ENCODE measurements around the gene EML6. TPM values are rescaled to one million over a fixed set of nuclear protein-coding genes. Genes with fewer than 3 reads are reported as not detected.

Gene EML6
- total RNA-seq, 4 donors from 2014 or later = 0.62 to 1.5 (median 1.1) TPM

GRCh38 chr2:54787270-54787669, 63.8 kb downstream of the EML6 start:
- H3K27me3 ChIP-seq = no peaks in the 10 kb centered on the region
- no peak overlapping the region for H3K4me3 ChIP-seq
- H3K9me3 ChIP-seq = no peaks in the 10 kb centered on the region
- no peak for ATAC-seq
- H3K27ac ChIP-seq = no peak overlapping the region
- H3K36me3 ChIP-seq = no peaks in the 10 kb centered on the region
- TF ChIP-seq EP300 (IDR thresholded peaks at IDR 0.05) (no peak), CTCF (IDR thresholded peaks at IDR 0.05) (no peak), POLR2A (IDR thresholded peaks at IDR 0.05) (no peak), POLR2AphosphoS5 (IDR thresholded peaks at IDR 0.05) (no peak)
- WGBS, 2 donors (ENCODE audit: low coverage in 1 of 2) = 78 to 92% methylated on average over 4 of the region's 4 CpGs
- H3K4me1 ChIP-seq = no peaks in the 10 kb centered on the region

GRCh38 chr2:54787755-54788366, 64.4 kb downstream of the EML6 start:
- Histone ChIP-seq H3K27ac (no peak overlapping the region), H3K9me3 (no peaks in the 10 kb centered on the region), H3K36me3 (no peaks in the 10 kb centered on the region), H3K4me3 (no peak overlapping the region), H3K4me1 (no peaks in the 10 kb centered on the region), H3K27me3 (no peaks in the 10 kb centered on the region)
- no peak for ATAC-seq
- WGBS, 2 donors (ENCODE audit: low coverage in 1 of 2) = 95% methylated on average over 16 of the region's 17 CpGs; no CpG with 5 or more reads in 1 of the 2 donors
- no peak for TF ChIP-seq POLR2AphosphoS5 (IDR thresholded peaks at IDR 0.05)
- no peak for TF ChIP-seq EP300 (IDR thresholded peaks at IDR 0.05)
- TF ChIP-seq CTCF (IDR thresholded peaks at IDR 0.05) = no peak
- TF ChIP-seq POLR2A (IDR thresholded peaks at IDR 0.05) = no peak

- Histone ChIP-seq H3K4me1 (no peaks in the 10 kb centered on the region), H3K27ac (no peak overlapping the region), H3K36me3 (no peaks in the 10 kb centered on the region), H3K27me3 (no peaks in the 10 kb centered on the region), H3K9me3 (no peaks in the 10 kb centered on the region), H3K4me3 (no peak overlapping the region)
- TF ChIP-seq CTCF (IDR thresholded peaks at IDR 0.05) (no peak), POLR2AphosphoS5 (IDR thresholded peaks at IDR 0.05) (no peak), EP300 (IDR thresholded peaks at IDR 0.05) (no peak), POLR2A (IDR thresholded peaks at IDR 0.05) (no peak)
- 98 to 100% methylated on average over 2 of the region's 2 CpGs for WGBS, 2 donors (ENCODE audit: low coverage in 1 of 2)
- ATAC-seq = no peak
Measured at GRCh38 chr2:54789878-54790277, 66.4 kb downstream of the EML6 start.

GRCh38 chr2:54791831-54792230, 68.4 kb downstream of the EML6 start:
- 57 to 69% methylated on average over 2 to 3 of the region's 3 CpGs for WGBS, 2 donors (ENCODE audit: low coverage in 1 of 2)

More at GRCh38 chr2:54791831-54792230, 68.4 kb downstream of the EML6 start:
- Histone ChIP-seq H3K27ac (no peak overlapping the region), H3K4me1 (no peaks in the 10 kb centered on the region), H3K4me3 (no peak overlapping the region), H3K36me3 (no peaks in the 10 kb centered on the region), H3K9me3 (no peaks in the 10 kb centered on the region), H3K27me3 (no peaks in the 10 kb centered on the region)
- ATAC-seq = no peak
- TF ChIP-seq CTCF (IDR thresholded peaks at IDR 0.05) = no peak
- no peak for TF ChIP-seq POLR2AphosphoS5 (IDR thresholded peaks at IDR 0.05)
- TF ChIP-seq EP300 (IDR thresholded peaks at IDR 0.05) = no peak
- TF ChIP-seq POLR2A (IDR thresholded peaks at IDR 0.05) = no peak

Data from gastroesophageal sphincter (tissue), 4 donors.